ENCODE measurements around the gene RGL2. TPM values are rescaled to one million over a fixed set of nuclear protein-coding genes. Genes with fewer than 3 reads are reported as not detected.

The RGL2 gene
- total and polyA plus RNA-seq, 2 of the 4 experiments (the other 2 are of a cell fraction), result 4.1 to 26.9 TPM

- no peak overlapping the region for H3K4me3 ChIP-seq (ENCODE audit: insufficient read depth, low read depth, low read length)
- no peaks in the 10 kb centered on the region for H3K4me1 ChIP-seq (ENCODE audit: control insufficient read depth, insufficient read depth, low read length)
- H3K14ac ChIP-seq (replicated peaks; ENCODE audit: low read depth, low read length), result no peak overlapping the region
- no peak overlapping the region for H2BK5ac ChIP-seq (ENCODE audit: low read depth, low read length, poor library complexity, severe bottlenecking)
- in situ Hi-C loops (cut with MboI; ENCODE audit: low sequenced_read_pairs), result no loop called here
- TF ChIP-seq FOS (IDR thresholded peaks at IDR 0.05; ENCODE audit: low read depth, low read length), result no peak
- no peak for TF ChIP-seq CEBPB (IDR thresholded peaks at IDR 0.05; ENCODE audit: low read depth, low read length)
- TF ChIP-seq RCOR1 (IDR thresholded peaks at IDR 0.05; ENCODE audit: insufficient replicate concordance, low read length), result no peak
- TF ChIP-seq CHD1 (IDR thresholded peaks at IDR 0.05; ENCODE audit: low read depth, low read length), result no peak
- no peak for TF ChIP-seq MAZ (IDR thresholded peaks at IDR 0.05; ENCODE audit: borderline replicate concordance, low read depth, low read length)
- no peak for TF ChIP-seq MXI1 (IDR thresholded peaks at IDR 0.05; ENCODE audit: borderline replicate concordance, low read depth, low read length)
- TF ChIP-seq MAFK (IDR thresholded peaks at IDR 0.05; ENCODE audit: low read depth, low read length), result no peak
- no peak for TF ChIP-seq CTCF (conservative IDR thresholded peaks at IDR 0.05; ENCODE audit: low read depth, low read length)
- TF ChIP-seq SMC3 (IDR thresholded peaks at IDR 0.05; ENCODE audit: low read depth, low read length), result no peak
- no peak for TF ChIP-seq POLR2A (IDR thresholded peaks at IDR 0.05; ENCODE audit: low read depth, low read length)
- TF ChIP-seq, protein P1, sequence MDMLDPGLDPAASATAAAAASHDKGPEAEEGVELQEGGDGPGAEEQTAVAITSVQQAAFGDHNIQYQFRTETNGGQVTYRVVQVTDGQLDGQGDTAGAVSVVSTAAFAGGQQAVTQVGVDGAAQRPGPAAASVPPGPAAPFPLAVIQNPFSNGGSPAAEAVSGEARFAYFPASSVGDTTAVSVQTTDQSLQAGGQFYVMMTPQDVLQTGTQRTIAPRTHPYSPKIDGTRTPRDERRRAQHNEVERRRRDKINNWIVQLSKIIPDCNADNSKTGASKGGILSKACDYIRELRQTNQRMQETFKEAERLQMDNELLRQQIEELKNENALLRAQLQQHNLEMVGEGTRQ (IDR thresholded peaks at IDR 0.05; ENCODE audit: low read depth, low read length), result no peak
- no peak for TF ChIP-seq BHLHE40 (IDR thresholded peaks at IDR 0.05; ENCODE audit: low read depth, low read length)
- TF ChIP-seq ELK1 (IDR thresholded peaks at IDR 0.05; ENCODE audit: borderline replicate concordance, low read depth, low read length), result no peak
- H3K56ac ChIP-seq (ENCODE audit: extremely low read depth, insufficient read depth, low read length), result no peak overlapping the region
- no peak overlapping the region for H3K9ac ChIP-seq (ENCODE audit: low read depth, low read length)
- CTCF ChIA-PET, result interaction anchor here (0.6 to 2.0 kb wide), 2 partner anchors 20 to 46 kb away, joined by 3 to 5 read pairs; partner anchors contain the start of gene B3GALT4
- H4K91ac ChIP-seq (ENCODE audit: insufficient read depth, low read depth, low read length), result no peak overlapping the region
- 0 out of 2 replicates have a peak overlapping the region, but pooled peaks have one; percentile 39 for H3K4ac ChIP-seq (ENCODE audit: low read depth, low read length)
- H2BK15ac ChIP-seq (ENCODE audit: low read depth, low read length), result no peak overlapping the region
- H3K9me1 ChIP-seq (ENCODE audit: insufficient read depth, low read length), result no peaks in the 10 kb centered on the region
- no peak overlapping the region for H2AFZ ChIP-seq (replicated peaks; ENCODE audit: low read length, poor library complexity)
- intact Hi-C loops (cut with micrococcal nuclease), result loop anchor here (5.0 kb wide), 1 partner anchor 120 kb away; the partner anchor contains the start of gene CUTA
- DNase-seq, result no peak
- H3K36me3 ChIP-seq (ENCODE audit: control insufficient read depth, insufficient read depth, low read length), result peaks cover 24% of the 10 kb centered on the region
- POLR2A ChIA-PET (ENCODE audit: unreplicated experiment), result no interaction called here
- peak overlapping the region; percentile 80 for H2AK9ac ChIP-seq (replicated peaks; ENCODE audit: low read depth, low read length, poor library complexity)
- dilution Hi-C loops (cut with HindIII; ENCODE audit: low sequenced_read_pairs, unreplicated experiment), result no loop called here
- peaks cover 9% of the 10 kb centered on the region for H4K20me1 ChIP-seq (ENCODE audit: insufficient read depth, low read length)
- no peaks in the 10 kb centered on the region for H3K9me3 ChIP-seq (ENCODE audit: control insufficient read depth, insufficient read depth, low read length)
- WGBS, 2 experiments (ENCODE audit: extremely low coverage in 2 of 2, insufficient read length in 1 of 2), result no CpG with 5 or more reads among the region's 12 CpGs
- peaks cover 15 to 33% of the 10 kb centered on the region in 2 experiments; a peak in 3 of 4 replicates for H3K79me1 ChIP-seq (ENCODE audit: low read depth in 1 of 2, low read length in 2 of 2)
- no peak overlapping the region for H3K18ac ChIP-seq (ENCODE audit: low read depth, low read length)
- BruUV-seq (replicated peaks), result no TSS peak
- H2BK120ac ChIP-seq (ENCODE audit: low read depth, low read length), result no peak overlapping the region
- no peak for ATAC-seq (ENCODE audit: low read depth)
- H2BK20ac ChIP-seq (ENCODE audit: low read depth, low read length), result no peak overlapping the region
- H2AK5ac ChIP-seq (ENCODE audit: low read depth, low read length), result peak overlapping the region; percentile 11
- no peaks in the 10 kb centered on the region for H3K27me3 ChIP-seq (ENCODE audit: control insufficient read depth, insufficient read depth, low read length)
- no peak overlapping the region; the same call in 1 of the 2 replicates for H3K4me2 ChIP-seq (ENCODE audit: low read depth, low read length)
- no peak overlapping the region for H3K23ac ChIP-seq (ENCODE audit: low read depth, low read length)
- no peak overlapping the region for H4K8ac ChIP-seq (ENCODE audit: low read depth in 2 of 2, low read length in 2 of 2)
- no peak overlapping the region for H3K27ac ChIP-seq (ENCODE audit: insufficient read depth, low read length)
- no peak overlapping the region for H4K5ac ChIP-seq (ENCODE audit: low read depth, low read length)
Measured at GRCh38 chr6:33296797-33297405, 1.8 kb downstream of the RGL2 start.

Measured in IMR-90 (cell line).